Left renal cortex interstitium (tissue), 4 donors: ENCODE measurements around the gene GTPBP6. TPM values are rescaled to one million over a fixed set of nuclear protein-coding genes. Genes with fewer than 3 reads are reported as not detected.
"Not testable (repeated sequence)": the region's sequence is repeated elsewhere in the genome, so short reads cannot be mapped to it uniquely, and the experiment has no call there.

Source experiments
- DNase-seq, 4 donors: peaks; one replicate each; pipeline ENCODE4 v3.0.0-alpha.2; 2013; ENCODE audit warnings: low read depth in 4 of 4, low spot score in 2 of 4, missing footprints in 1 of 4
- polyA plus RNA-seq, 4 donors: library from polyadenylated mRNA; unstranded; fragments of 120-200 nt; gene quantifications; one replicate each; pipeline ENCODE4 v1.2.1, GENCODE V29; 2013; ENCODE audit not compliant: insufficient read length in 4 of 4

GTPBP6 gene
- polyA plus RNA-seq, 4 donors = 36.5 to 74.1 (median 63.0) TPM

DNA sequence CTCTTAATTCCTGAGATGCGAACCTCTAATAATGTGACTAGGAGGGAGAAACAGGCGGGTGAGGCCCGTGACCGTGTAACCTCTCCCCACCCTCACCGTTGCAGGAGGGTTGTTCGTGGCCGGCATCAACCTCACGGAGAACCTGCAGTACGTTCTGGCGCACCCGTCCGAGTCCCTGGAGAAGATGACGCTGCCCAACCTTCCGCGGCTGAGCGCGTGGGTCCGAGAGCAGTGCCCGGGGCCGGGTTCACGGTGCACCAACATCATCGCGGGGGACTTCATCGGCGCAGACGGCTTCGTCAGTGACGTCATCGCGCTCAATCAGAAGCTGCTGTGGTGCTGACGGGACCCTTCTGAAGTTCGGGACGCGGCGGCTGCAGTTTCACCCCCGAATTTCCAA is 19.6 kb downstream of the GTPBP6 start:
- DNase-seq = no peak

- no peak for DNase-seq
Observed at GRCh38 chrX:295136-295535, 23.5 kb downstream of the GTPBP6 start.

DNA sequence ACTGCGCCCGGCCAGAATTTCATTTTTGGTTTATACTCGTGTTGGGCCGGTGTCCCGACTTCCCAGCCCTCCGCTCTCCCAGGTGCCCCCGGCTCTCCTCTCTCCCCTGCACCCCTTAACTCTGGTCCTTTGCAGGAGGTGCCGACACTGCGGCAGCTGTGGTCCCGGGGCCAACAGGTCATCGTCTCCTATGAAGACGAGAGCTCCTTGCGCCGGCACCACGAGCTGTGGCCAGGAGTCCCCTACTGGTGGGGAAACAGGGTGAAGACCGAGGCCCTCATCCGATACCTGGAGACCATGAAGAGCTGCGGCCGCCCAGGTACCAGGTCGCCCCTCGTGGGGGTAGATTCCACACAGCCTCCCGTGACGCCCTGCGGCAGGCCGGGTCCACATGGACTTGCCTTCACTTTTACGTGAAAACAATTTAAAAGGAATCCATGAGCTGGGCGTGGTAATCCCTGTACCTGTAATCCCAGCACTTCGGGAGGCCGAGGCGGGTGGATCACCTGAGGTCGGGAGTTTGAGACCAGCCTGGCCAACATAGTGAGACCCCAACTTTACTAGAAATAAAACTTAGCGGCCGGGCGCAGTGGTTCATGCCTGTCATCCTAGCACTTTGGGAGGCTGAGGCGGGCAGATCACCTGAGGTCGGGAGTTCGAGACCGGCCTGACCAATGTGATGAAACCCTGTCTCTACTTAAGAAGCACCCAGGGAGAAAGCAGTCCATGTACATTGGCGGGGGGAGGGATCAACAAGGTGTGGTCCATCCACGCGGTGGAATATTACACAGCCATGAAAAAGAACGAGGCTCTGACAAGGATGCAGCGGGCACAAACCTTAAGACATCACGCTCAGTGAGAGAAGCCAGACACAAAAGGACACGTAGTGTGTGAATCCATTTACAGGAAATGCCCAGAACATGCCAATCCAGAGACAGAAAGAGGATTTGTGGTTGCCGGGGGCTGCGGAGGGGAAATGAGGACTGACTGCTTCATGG is 25.4 kb downstream of the GTPBP6 start:
- DNase-seq = no peak

GRCh38 chrX:291411-291901 is 27.1 kb downstream of the GTPBP6 start:
- no peak for DNase-seq

GRCh38 chrX:290476-291166 is 28.0 kb downstream of the GTPBP6 start:
- DNase-seq = no peak

DNA sequence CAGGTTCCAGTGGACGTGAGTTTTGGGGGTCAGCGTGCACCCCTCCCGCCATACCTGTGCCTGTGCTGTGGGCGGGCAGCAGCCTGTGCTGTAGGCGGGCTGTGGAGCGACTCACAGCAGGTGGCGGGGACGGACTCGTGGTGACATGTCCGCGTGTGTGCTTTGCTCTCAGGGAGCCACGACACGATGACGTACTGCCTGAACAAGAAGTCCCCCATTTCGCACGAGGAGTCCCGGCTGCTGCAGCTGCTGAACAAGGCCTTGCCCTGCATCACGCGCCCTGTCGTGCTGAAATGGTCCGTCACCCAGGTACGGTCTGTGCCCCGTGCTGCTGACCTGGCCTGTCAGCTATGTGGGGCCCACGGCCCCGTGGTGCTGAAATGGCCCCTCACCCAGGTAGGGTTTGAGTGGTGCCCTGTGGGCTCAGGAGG is 30.0 kb downstream of the GTPBP6 start:
- no peak for DNase-seq

- DNase-seq = no peak
Observed at GRCh38 chrX:287670-288069, 30.9 kb downstream of the GTPBP6 start.

DNA sequence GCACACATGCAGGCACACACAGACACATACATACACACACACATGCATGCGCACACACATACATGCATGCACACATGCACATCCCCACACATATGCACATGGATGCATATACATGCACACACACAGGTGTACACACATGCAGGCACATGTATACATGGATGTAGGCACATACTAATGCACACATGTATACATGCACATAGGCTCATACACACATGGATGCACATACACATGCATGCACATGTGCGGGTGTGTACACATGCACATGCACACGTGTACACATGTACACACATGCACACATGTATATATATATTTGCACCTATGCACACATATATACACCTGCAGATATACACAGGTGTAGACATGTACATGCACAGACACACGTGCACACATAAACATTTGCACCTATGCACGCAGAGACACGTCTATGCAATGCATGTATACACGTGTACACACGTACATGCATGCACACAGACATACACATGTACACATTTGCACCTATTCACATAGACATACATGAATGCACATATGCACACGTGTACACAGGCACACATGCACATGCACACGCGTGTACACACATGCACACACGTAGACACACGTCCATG is 33.4 kb downstream of the GTPBP6 start:
- no peak for DNase-seq

- DNase-seq = peak in 3 of 4 donors; percentile 66 to 84 (median 80)
Observed at GRCh38 chrX:283115-283845, 35.3 kb downstream of the GTPBP6 start.

DNA sequence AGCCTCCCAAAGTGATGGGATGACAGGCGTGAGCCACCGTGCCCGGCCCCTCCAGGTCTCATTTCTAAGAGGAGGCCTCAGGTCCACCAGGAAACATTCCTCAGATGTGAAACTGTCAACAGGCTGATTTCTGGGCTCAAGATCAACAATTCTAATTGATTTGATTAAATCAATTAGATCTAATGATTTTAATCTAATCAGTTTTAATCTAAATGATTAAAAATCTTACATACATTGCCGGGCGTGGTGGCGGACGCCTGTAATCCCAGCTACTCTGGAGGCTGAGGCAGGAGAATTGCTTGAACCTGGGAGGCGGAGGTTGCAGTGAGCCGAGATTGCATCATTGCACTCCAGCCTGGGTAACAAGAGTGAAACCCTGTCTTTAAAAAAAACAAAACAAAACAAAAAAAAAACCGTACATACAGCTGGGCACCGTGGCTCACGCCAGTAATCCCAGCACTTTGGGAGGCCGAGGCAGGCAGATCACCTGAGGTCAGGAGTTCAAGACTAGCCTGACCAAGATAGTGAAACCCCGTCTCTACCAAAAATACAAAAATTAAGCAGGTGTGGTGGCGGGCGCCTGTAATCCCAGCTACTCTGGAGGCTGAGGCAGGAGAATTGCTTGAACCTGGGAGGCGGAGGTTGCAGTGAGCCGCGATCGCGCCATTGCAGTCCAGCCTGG is 36.5 kb downstream of the GTPBP6 start:
- not testable (repeated sequence) for DNase-seq

DNA sequence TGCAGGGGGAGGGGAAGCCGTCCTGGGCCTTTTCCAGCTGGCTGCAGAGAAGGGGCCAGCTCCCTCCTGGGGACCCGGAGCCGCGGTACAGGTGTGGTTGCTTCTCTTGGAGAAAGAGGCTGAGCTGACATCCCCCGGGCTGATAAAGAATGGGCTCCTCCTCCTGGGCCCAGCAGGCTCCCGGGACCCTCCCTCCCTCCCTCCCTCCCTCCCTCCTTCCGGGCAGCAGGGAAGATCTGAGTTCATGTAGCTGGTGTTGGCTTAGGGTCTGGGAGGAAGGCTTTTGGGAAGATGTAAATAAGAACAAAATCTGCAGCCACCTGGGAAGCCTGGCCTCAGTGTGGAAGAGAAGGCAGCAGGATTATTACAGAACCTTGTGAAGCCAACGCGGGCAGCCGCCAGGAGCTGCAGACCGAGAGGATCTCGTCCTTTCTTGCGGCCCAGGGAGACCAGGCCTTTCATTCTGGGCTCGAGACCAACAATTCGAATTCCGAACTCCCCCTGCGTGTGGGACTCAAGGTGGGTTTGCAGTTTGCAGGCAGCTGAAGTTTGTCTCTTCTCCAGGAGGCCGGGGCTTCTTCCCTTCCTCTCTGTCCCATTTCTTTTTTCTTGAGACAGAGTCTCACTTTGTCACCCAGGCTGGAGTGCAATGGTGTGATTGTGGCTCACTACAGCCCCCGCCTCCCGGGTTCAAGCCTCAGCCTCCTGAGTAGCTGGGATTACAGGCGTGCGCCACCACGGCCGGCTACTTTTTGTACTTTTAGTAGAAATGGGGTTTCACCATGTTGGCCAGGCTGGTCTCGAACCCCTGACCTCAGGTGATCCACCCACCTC is 37.2 kb downstream of the GTPBP6 start, which contains the start of gene PLCXD1:
Gene PLCXD1 (plus strand): TSS at position 216 of the 834 bp plus-strand sequence. CDS start 2,807 bp downstream, outside the sequence.
- DNase-seq = peak in 2 of 4 donors; percentile 50 to 61

DNA sequence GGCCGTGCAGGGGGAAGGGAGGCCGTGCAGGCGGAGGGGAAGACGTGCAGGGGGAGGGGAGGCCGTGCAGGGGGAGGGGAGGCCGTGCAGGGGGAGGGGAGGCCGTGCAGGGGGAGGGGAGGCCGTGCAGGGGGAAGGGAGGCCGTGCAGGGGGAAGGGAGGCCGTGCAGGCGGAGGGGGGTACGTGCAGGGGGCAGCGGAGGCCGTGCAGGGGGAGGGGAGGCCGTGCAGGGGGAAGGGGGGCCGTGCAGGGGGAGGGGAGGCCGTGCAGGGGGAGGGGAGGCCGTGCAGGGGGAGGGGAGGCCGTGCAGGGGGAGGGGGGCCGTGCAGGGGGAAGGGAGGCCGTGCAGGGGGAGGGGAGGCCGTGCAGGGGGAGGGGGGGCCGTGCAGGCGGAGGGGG is 37.9 kb downstream of the GTPBP6 start:
- DNase-seq = not testable (repeated sequence)

- DNase-seq = not testable (repeated sequence)
Observed at GRCh38 chrX:279757-280604, 38.6 kb downstream of the GTPBP6 start.

DNA sequence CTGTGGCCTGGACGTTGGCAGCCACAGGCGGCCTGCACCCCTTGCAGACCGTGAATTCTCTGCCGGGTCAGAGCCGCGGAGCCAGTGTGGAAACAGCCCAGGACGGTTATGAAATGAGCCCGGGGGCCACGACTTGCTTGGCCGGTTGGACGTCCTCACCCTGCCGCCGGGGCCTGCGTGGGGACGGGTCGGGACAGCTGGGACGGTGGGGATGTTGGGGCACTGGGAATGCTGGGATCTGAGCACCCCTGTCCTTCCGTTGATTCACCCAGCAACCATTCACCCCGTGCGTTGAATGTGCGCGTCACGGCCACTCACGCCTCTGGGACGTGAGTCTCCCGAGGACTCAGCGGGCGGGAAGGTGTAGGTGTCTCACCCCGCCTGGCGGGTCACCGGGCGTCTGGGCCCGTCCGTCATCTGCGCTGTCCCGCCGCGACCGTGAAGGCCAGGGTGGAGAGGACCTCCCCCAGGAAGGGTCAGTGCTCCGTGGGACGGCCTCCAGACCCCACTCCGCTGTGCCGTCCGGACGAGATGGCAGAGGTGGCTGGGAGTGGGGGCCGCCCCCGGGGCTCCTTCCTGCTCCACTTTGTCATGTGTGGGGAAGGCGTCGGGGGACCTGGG is 41.9 kb downstream of the GTPBP6 start:
- DNase-seq = no peak

DNA sequence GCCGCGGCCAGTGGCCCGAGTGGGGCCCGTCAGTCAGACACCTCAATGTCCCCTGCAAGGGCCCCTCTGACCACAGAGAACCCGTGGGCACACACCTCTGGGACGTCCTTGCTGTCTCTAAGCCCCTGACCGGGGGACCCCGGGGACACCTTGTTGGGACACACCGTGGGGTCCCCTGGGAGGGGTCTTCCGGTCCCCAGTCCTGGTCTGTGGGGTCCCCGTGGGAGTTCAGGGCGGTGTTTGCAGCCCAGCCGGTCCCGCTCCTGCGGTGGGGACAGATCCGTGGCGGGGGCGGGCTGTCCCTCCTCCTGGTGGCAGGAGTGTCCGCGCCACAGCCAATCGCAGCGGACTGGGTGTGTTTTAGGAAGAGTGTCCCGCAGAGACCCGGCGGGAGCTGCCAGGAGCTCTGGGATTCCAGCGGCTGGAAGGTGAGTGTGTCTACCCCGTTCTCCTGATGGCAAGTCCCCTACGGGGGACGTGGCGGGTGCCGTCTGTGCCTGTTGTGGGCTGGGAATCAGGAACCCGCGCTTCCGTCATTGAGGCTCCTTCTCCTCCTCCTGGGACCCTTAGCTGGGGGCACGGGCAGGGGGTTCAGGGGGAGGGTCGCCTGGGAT is 42.5 kb downstream of the GTPBP6 start:
- DNase-seq = no peak

- no peak for DNase-seq
Observed at GRCh38 chrX:275476-275966, 43.1 kb downstream of the GTPBP6 start.
